ENCODE measurements around the gene FCAMR.

DNA sequence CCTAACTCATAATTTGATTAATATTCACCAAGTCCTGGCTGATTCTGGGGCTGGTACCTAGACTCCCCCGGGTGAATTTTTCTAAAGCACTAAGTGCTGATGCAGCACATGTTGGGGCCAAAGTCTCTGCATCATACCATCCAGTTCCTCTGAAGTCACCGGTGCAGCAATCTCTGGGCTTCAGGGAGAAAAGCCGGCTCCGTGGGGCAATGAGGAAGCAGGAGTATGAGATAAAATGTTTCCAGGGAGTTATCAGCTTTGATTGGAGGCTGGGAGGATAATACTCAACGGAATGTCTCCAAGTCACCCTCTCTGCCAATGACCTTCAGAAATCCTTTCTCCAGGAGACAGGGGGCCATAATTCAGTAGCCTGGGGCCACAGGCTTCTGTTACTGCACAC, 1.2 kb downstream of the FCAMR start:
- no peak for TF ChIP-seq POLR2A (IDR thresholded peaks at IDR 0.05; ENCODE audit: low read depth, low read length)
- no peak for TF ChIP-seq POLR2AphosphoS5 (IDR thresholded peaks at IDR 0.05; ENCODE audit: low read depth, low read length)

All from GM12892 (cell line).